SK-N-SH treated with all-trans-retinoic acid at 6 μM for 48 hours (cell line): ENCODE measurements around the gene ATP9A.
"Not testable (repeated sequence)": the region's sequence is repeated elsewhere in the genome, so short reads cannot be mapped to it uniquely, and the experiment has no call there.

Source experiments
- ATAC-seq: fragments of 200-7000 bp; cut with Tn5 transposase; 3 replicates; pipeline ENCODE4 v1.9.1; 2020; ENCODE audit warnings: mild to moderate bottlenecking, moderate library complexity
- BACH2 ChIP-seq: fragments of 250-450 bp; sonication (Bioruptor Pico); IDR thresholded peaks from 2 replicates; pipeline ENCODE4 v1.9.0; 2021; ENCODE audit warnings: mild to moderate bottlenecking, borderline replicate concordance
- CREB5 ChIP-seq: fragments of 250-450 bp; sonication (Bioruptor Pico); IDR thresholded peaks from 2 replicates; pipeline ENCODE4 v1.5.1; 2020; ENCODE audit warnings: low read depth, mild to moderate bottlenecking, moderate library complexity
- CSRNP3 ChIP-seq: fragments of 250-450 bp; sonication (Bioruptor Pico); IDR thresholded peaks from 2 replicates; pipeline ENCODE4 v1.5.1; 2021; ENCODE audit warnings: mild to moderate bottlenecking, moderate library complexity
- ESRRG ChIP-seq: fragments of 250-450 bp; sonication (Bioruptor Pico); IDR thresholded peaks from 2 replicates; pipeline ENCODE4 v1.6.1; 2021; ENCODE audit warnings: mild to moderate bottlenecking
- GLIS3 ChIP-seq: fragments of 250-450 bp; sonication (Bioruptor Pico); IDR thresholded peaks from 2 replicates; pipeline ENCODE4 v1.5.0; 2020; ENCODE audit warnings: mild to moderate bottlenecking, moderate library complexity
- PATZ1 ChIP-seq: fragments of 250-450 bp; sonication (Bioruptor Pico); IDR thresholded peaks from 2 replicates; pipeline ENCODE4 v1.8.0; 2020; ENCODE audit warnings: mild to moderate bottlenecking, moderate library complexity, borderline replicate concordance
- PPARA ChIP-seq: fragments of 250-450 bp; sonication (Bioruptor Pico); IDR thresholded peaks from 2 replicates; pipeline ENCODE4 v1.5.0; 2020; ENCODE audit warnings: mild to moderate bottlenecking, borderline replicate concordance
- RARB ChIP-seq: fragments of 250-450 bp; sonication (Bioruptor Pico); IDR thresholded peaks from 2 replicates; pipeline ENCODE4 v1.8.0; 2021; ENCODE audit warnings: mild to moderate bottlenecking, moderate library complexity
- SNAI2 ChIP-seq: fragments of 250-450 bp; sonication (Bioruptor Pico); IDR thresholded peaks from 2 replicates; pipeline ENCODE4 v1.5.0; 2020; ENCODE audit warnings: mild to moderate bottlenecking, moderate library complexity
- TOX ChIP-seq: fragments of 250-450 bp; sonication (Bioruptor Pico); IDR thresholded peaks from 2 replicates; pipeline ENCODE4 v1.8.0; 2021; ENCODE audit warnings: mild to moderate bottlenecking, moderate library complexity, borderline replicate concordance
- TSHZ2 ChIP-seq: fragments of 250-450 bp; sonication (Bioruptor Pico); IDR thresholded peaks from 2 replicates; pipeline ENCODE4 v1.5.0; 2020; ENCODE audit warnings: mild to moderate bottlenecking, moderate library complexity
- ZC3H10 ChIP-seq: fragments of 250-450 bp; sonication (Bioruptor Pico); IDR thresholded peaks from 2 replicates; pipeline ENCODE4 v1.5.1; 2021; ENCODE audit warnings: mild to moderate bottlenecking, moderate library complexity
- ZFP3 ChIP-seq: fragments of 250-450 bp; sonication (Bioruptor Pico); IDR thresholded peaks from 2 replicates; pipeline ENCODE4 v1.5.0; 2020; ENCODE audit warnings: mild to moderate bottlenecking, moderate library complexity
- ZFP30 ChIP-seq: fragments of 450-650 bp; formaldehyde crosslinking; IDR thresholded peaks from 2 replicates; pipeline ENCODE4 v1.5.0; 2022; ENCODE audit warnings: mild to moderate bottlenecking, moderate library complexity
- ZNF70 ChIP-seq: fragments of 450-650 bp; formaldehyde crosslinking; IDR thresholded peaks from 2 replicates; pipeline ENCODE4 v1.5.0; 2020; ENCODE audit warnings: mild to moderate bottlenecking, moderate library complexity

Gene ATP9A

GRCh38 chr20:51727872-51728271, 40.3 kb downstream of the ATP9A start (continued):
- TF ChIP-seq CREB5 (no peak), RARB (CRISPR knock-in tag) (no peak), PATZ1 (CRISPR knock-in tag) (no peak), GLIS3 (CRISPR knock-in tag) (no peak), TOX (CRISPR knock-in tag) (no peak)
- TF ChIP-seq, all 23 proteins: peak for 0

GRCh38 chr20:51725584-51726176, 42.5 kb downstream of the ATP9A start:
- ATAC-seq = no peak

GRCh38 chr20:51723026-51723425, 45.2 kb downstream of the ATP9A start:
- not testable (repeated sequence) for ATAC-seq

More at GRCh38 chr20:51725584-51726176, 42.5 kb downstream of the ATP9A start:
- TF ChIP-seq RARB (CRISPR knock-in tag) (no peak), CSRNP3 (CRISPR knock-in tag) (no peak), ESRRG (CRISPR knock-in tag) (no peak), BACH2 (CRISPR knock-in tag) (no peak)

GRCh38 chr20:51722246-51722645, 45.9 kb downstream of the ATP9A start:
- ATAC-seq = not testable (repeated sequence)

GRCh38 chr20:51720854-51721253, 47.3 kb downstream of the ATP9A start:
- ATAC-seq = no peak
- no peak for TF ChIP-seq ZFP3 (CRISPR knock-in tag)

GRCh38 chr20:51720384-51720783, 47.8 kb downstream of the ATP9A start:
- TF ChIP-seq RARB (CRISPR knock-in tag) = no peak
- TF ChIP-seq TOX (CRISPR knock-in tag) = no peak
- no peak for TF ChIP-seq SNAI2 (CRISPR knock-in tag)
- TF ChIP-seq ZNF70 = no peak
- TF ChIP-seq TSHZ2 (CRISPR knock-in tag) = no peak
- TF ChIP-seq ZFP30 = no peak
- no peak for TF ChIP-seq CREB5
- TF ChIP-seq PPARA (CRISPR knock-in tag) = no peak
- no peak for TF ChIP-seq ZC3H10 (CRISPR knock-in tag)
- ATAC-seq = no peak
